Endothelial cell of umbilical vein (primary cell): ENCODE measurements around the gene WBP2. TPM values are rescaled to one million over a fixed set of nuclear protein-coding genes. Genes with fewer than 3 reads are reported as not detected.

ENCODE experiments used
- BruUV-seq: library from RNA; stranded (reverse); fragments of 400-500 nt; replicated peaks from 2 replicates; lab custom pipeline; 2021; lab: Mats Ljungman, UMichigan
- CTCF ChIA-PET: fragments of 300-600, 350-600 bp; sonication (Branson Sonifier 250); formaldehyde crosslinking; loops from one replicate; lab custom pipeline; 2021; ENCODE audit warnings: antibody characterized with exemption, inconsistent platforms; lab: Charles Lee
- POLR2A ChIA-PET: fragments of 300-600, 350-600 bp; sonication (Branson Sonifier 250); formaldehyde crosslinking; loops from one replicate; lab custom pipeline; 2021; ENCODE audit warnings: antibody characterized with exemption, inconsistent platforms; lab: Charles Lee
- DNase-seq: peaks from one replicate; pipeline ENCODE4 v3.0.0-alpha.2; 2011; ENCODE audit warnings: low read depth, low spot score
- FAIRE-seq: peaks from 2 replicates; lab custom pipeline; 2011; peaks lifted over from hg19 to GRCh38; lab: Jason Lieb, UNC
- H2AFZ ChIP-seq: 2 replicates; pipeline ENCODE4 v1.6.0; 2012; ENCODE audit warnings: low read depth, low read length, control low read depth, inconsistent platforms
- H3K27ac ChIP-seq: 2 replicates; pipeline ENCODE4 v1.5.1; 2011; ENCODE audit warnings: low read depth, mild to moderate bottlenecking, control low read depth, low read length, moderate library complexity; ENCODE audit not compliant: insufficient read depth
- H3K27me3 ChIP-seq, 2 experiments: 2 replicates each; pipeline versions ENCODE4 v1.6.0 to v1.6.1; 2011; ENCODE audit warnings: low read length in 2 of 2, mixed read lengths in 1 of 2; ENCODE audit not compliant: control insufficient read depth in 2 of 2, insufficient read depth in 2 of 2
- H3K36me3 ChIP-seq, 2 experiments: 2 replicates in 1 of 2; 3 replicates in 1 of 2; pipeline ENCODE4 v1.5.1; 2011; ENCODE audit warnings: low read length in 2 of 2, mild to moderate bottlenecking in 1 of 2, moderate library complexity in 1 of 2; ENCODE audit not compliant: control insufficient read depth in 2 of 2, insufficient read depth in 2 of 2; ENCODE audit errors: extremely low read depth in 1 of 2
- H3K4me1 ChIP-seq: 3 replicates; pipeline ENCODE4 v1.5.1; 2011; ENCODE audit warnings: mild to moderate bottlenecking, low read length; ENCODE audit not compliant: control insufficient read depth, insufficient read depth; ENCODE audit errors: extremely low read depth
- H3K4me2 ChIP-seq: 2 replicates; pipeline ENCODE4 v1.6.1; 2011; ENCODE audit warnings: low read length, control low read depth, mixed read lengths; ENCODE audit not compliant: insufficient read depth
- H3K4me3 ChIP-seq, 3 experiments: fragments of 200-600 bp in 1 of 3; sonication (generic), shearing (Covaris generic) in 1 of 3; replicated peaks in 1 of 3; 2 replicates each; pipeline ENCODE4 v1.5.1; 2011 to 2016; ENCODE audit warnings: control low read depth in 3 of 3, low read length in 3 of 3, mild to moderate bottlenecking in 2 of 3, inconsistent platforms in 1 of 3, low read depth in 1 of 3, moderate library complexity in 1 of 3; ENCODE audit not compliant: insufficient read depth in 1 of 3
- H3K79me2 ChIP-seq: 2 replicates; pipeline ENCODE4 v1.6.0; 2012; ENCODE audit warnings: low read length, inconsistent platforms; ENCODE audit not compliant: control insufficient read depth, insufficient read depth
- H3K9ac ChIP-seq: replicated peaks from 2 replicates; pipeline ENCODE3; 2011; ENCODE audit warnings: low read length, control low read depth; ENCODE audit not compliant: insufficient read depth; ENCODE audit errors: extremely low read depth
- H3K9me1 ChIP-seq: replicated peaks from 3 replicates; pipeline ENCODE4 v1.6.0; 2011; ENCODE audit warnings: mild to moderate bottlenecking, low read length; ENCODE audit not compliant: control insufficient read depth, insufficient read depth; ENCODE audit errors: extremely low read depth
- H3K9me3 ChIP-seq: replicated peaks from 2 replicates; pipeline ENCODE4 v1.5.1; 2012; ENCODE audit warnings: low read length, inconsistent platforms; ENCODE audit not compliant: control insufficient read depth, insufficient read depth
- H4K20me1 ChIP-seq: replicated peaks from 2 replicates; pipeline ENCODE3; 2011; ENCODE audit warnings: mild to moderate bottlenecking, low read length; ENCODE audit not compliant: control insufficient read depth, insufficient read depth; ENCODE audit errors: extremely low read depth
- CTCF ChIP-seq, 2 donors: IDR thresholded peaks; 1 replicate in 1 of 2; 2 replicates in 1 of 2; pipeline ENCODE4 v1.5.1; 2011; ENCODE audit warnings: low read length in 2 of 2, mild to moderate bottlenecking in 2 of 2, moderate library complexity in 2 of 2, control low read depth in 1 of 2, inconsistent platforms in 1 of 2, low read depth in 1 of 2; ENCODE audit not compliant: insufficient read depth in 1 of 2; ENCODE audit errors: extremely low read depth in 1 of 2
- EZH2 ChIP-seq: IDR thresholded peaks from 2 replicates; pipeline ENCODE4 v1.6.1; 2012; ENCODE audit warnings: borderline replicate concordance, low read depth, mild to moderate bottlenecking, moderate library complexity, low read length, inconsistent platforms; ENCODE audit not compliant: severe bottlenecking
- FOS ChIP-seq: IDR thresholded peaks from 2 replicates; pipeline ENCODE4 v1.6.1; 2011; ENCODE audit warnings: mild to moderate bottlenecking, low read length, moderate library complexity, borderline replicate concordance; ENCODE audit not compliant: insufficient read depth
- GATA2 ChIP-seq: IDR thresholded peaks from 2 replicates; pipeline ENCODE4 v1.7.0; 2011; ENCODE audit warnings: low read depth, mild to moderate bottlenecking, moderate library complexity, mixed read lengths, low read length; ENCODE audit not compliant: insufficient read length, insufficient read depth
- JUN ChIP-seq: IDR thresholded peaks from 2 replicates; pipeline ENCODE4 v1.6.1; 2011; ENCODE audit warnings: borderline replicate concordance, low read depth; ENCODE audit not compliant: insufficient read length, insufficient read depth
- MAX ChIP-seq: IDR thresholded peaks from 2 replicates; pipeline ENCODE4 v1.6.1; 2011; ENCODE audit not compliant: insufficient read depth, insufficient read length
- MYC ChIP-seq: IDR thresholded peaks from one replicate; pipeline ENCODE4 v1.6.1; 2011; ENCODE audit warnings: mild to moderate bottlenecking, low read depth, low read length
- POLR2A ChIP-seq: IDR thresholded peaks from 2 replicates; pipeline ENCODE4 v1.6.1; 2012; ENCODE audit warnings: low read depth, mild to moderate bottlenecking, control low read depth, low read length
- POLR2AphosphoS5 ChIP-seq: IDR thresholded peaks from 2 replicates; pipeline ENCODE4 v1.6.1; 2012; ENCODE audit warnings: low read depth, mild to moderate bottlenecking, control low read depth, low read length, moderate library complexity; ENCODE audit not compliant: insufficient read depth
- dilution Hi-C: fragments of 300-500 bp; cut with MboI; formaldehyde crosslinking; loops from one replicate; pipeline ENCODE4 v1.15.0; 2019; ENCODE audit warnings: low sequenced_read_pairs; ENCODE audit not compliant: extremely low pct_ligation_motif_present
- intact Hi-C: fragments of 100-400 bp; cut with micrococcal nuclease; formaldehyde crosslinking; loops from one replicate; pipeline ENCODE4 v1.10.0; 2022
- polyA plus RNA-seq, 4 experiments: library from polyadenylated mRNA; depleted of rRNA in 3 of 4; stranded (reverse) in 3 of 4; unstranded in 1 of 4; fragments of >200 nt; gene quantifications; 2 replicates each; pipeline versions ENCODE4 v1.2.1 to v1.2.3, GENCODE V29; 2011 to 2012; ENCODE audit warnings: missing spikeins in 1 of 4
- total RNA-seq: library from RNA; stranded (reverse); gene quantifications from 2 replicates; pipeline ENCODE4 v1.2.3, GENCODE V29; 2021

Gene WBP2
- total and polyA plus RNA-seq, 2 donors (not counting 3 experiments of a cell fraction or from before 2014, with no cell fraction given): 81.5 to 126 TPM

GRCh38 chr17:75825748-75826370 is 29.3 kb downstream of the WBP2 start:
- peaks cover 0 to 21% of the 10 kb centered on the region in 2 experiments for H3K36me3 ChIP-seq
- ChIA-PET POLR2A (no interaction called here), CTCF (interaction anchor here (1.2 to 6.3 kb wide), 10 partner anchors 19 to 193 kb away, joined by 3 to 73 read pairs (median 12); partner anchors contain the start of genes GALK1, SMIM5, UNC13D and UNK)
- H3K27ac ChIP-seq: no peak overlapping the region
- H3K4me3 ChIP-seq: no peak overlapping the region
- H3K4me2 ChIP-seq: no peak overlapping the region
- H2AFZ ChIP-seq: no peak overlapping the region
- H3K79me2 ChIP-seq: no peaks in the 10 kb centered on the region
- H3K9me1 ChIP-seq: no peaks in the 10 kb centered on the region
- no peak for FAIRE-seq
- DNase-seq: no peak
- H3K9me3 ChIP-seq: no peaks in the 10 kb centered on the region
- no peak overlapping the region for H3K9ac ChIP-seq
- no peaks in the 10 kb centered on the region for H4K20me1 ChIP-seq
- dilution Hi-C loops (no loop called here), intact Hi-C loops (no loop called here)
- BruUV-seq: no TSS peak
- peaks cover 7% of the 10 kb centered on the region for H3K4me1 ChIP-seq
- H3K27me3 ChIP-seq: no peaks in the 10 kb centered on the region
- no peak for TF ChIP-seq JUN
- no peak for TF ChIP-seq POLR2A
- no peak for TF ChIP-seq MYC
- no peak for TF ChIP-seq MAX
- no peak for TF ChIP-seq POLR2AphosphoS5
- TF ChIP-seq FOS: no peak
- no peak for TF ChIP-seq CTCF (IDR thresholded peaks at IDR 0.05; ENCODE audit: extremely low read depth in 1 of 2, insufficient read depth in 1 of 2, low read depth in 1 of 2, low read length in 2 of 2)
- no peak for TF ChIP-seq GATA2
- no peak for TF ChIP-seq EZH2
